DOHH2 (cell line): ENCODE results near the gene RPRD1A.

Source experiments
- H3F3A ChIP-seq: fragments of 200-600 bp; sonication (generic), shearing (Covaris generic); 2 replicates; pipeline ENCODE4 v1.6.0; 2016; ENCODE audit warnings: antibody characterized with exemption, mild to moderate bottlenecking; ENCODE audit not compliant: control insufficient read depth, insufficient read depth
- H3K27ac ChIP-seq: fragments of 200-600 bp; sonication (generic); 2 replicates; pipeline ENCODE4 v1.5.1; 2014; ENCODE audit warnings: low read depth, mild to moderate bottlenecking, low read length, moderate library complexity
- H3K27me3 ChIP-seq: fragments of 200-600 bp; sonication (generic); 2 replicates; pipeline ENCODE4 v1.6.1; 2014; ENCODE audit warnings: mild to moderate bottlenecking, low read length, mixed read lengths; ENCODE audit not compliant: control insufficient read depth
- H3K36me3 ChIP-seq: fragments of 200-600 bp; sonication (generic); 2 replicates; pipeline ENCODE4 v1.6.1; 2014; ENCODE audit warnings: mild to moderate bottlenecking, low read length, moderate library complexity, mixed read lengths; ENCODE audit not compliant: control insufficient read depth
- H3K4me1 ChIP-seq: fragments of 200-600 bp; sonication (generic); 2 replicates; pipeline ENCODE4 v1.6.1; 2014; ENCODE audit warnings: mild to moderate bottlenecking, low read length, mixed read lengths; ENCODE audit not compliant: control insufficient read depth
- H3K4me2 ChIP-seq: fragments of 200-600 bp; sonication (generic); 2 replicates; pipeline ENCODE4 v1.6.0; 2014; ENCODE audit warnings: mild to moderate bottlenecking, low read length, moderate library complexity
- H3K4me3 ChIP-seq: fragments of 200-600 bp; sonication (generic); 2 replicates; pipeline ENCODE4 v1.5.1; 2014; ENCODE audit warnings: mild to moderate bottlenecking, low read length, mixed read lengths
- H3K79me2 ChIP-seq: fragments of 200-600 bp; sonication (generic); 2 replicates; pipeline ENCODE4 v1.6.1; 2014; ENCODE audit warnings: mild to moderate bottlenecking, low read length, mixed read lengths; ENCODE audit not compliant: control insufficient read depth
- H3K9me2 ChIP-seq: fragments of 200-600 bp; sonication (generic); replicated peaks from 2 replicates; pipeline ENCODE4 v1.6.1; 2014; ENCODE audit warnings: mild to moderate bottlenecking, low read length, mixed read lengths; ENCODE audit not compliant: control insufficient read depth
- H3K9me3 ChIP-seq: fragments of 200-600 bp; sonication (generic); 2 replicates; pipeline ENCODE4 v1.6.1; 2014; ENCODE audit warnings: antibody characterized with exemption, low read length, mixed read lengths; ENCODE audit not compliant: control insufficient read depth, insufficient read depth
- H4K20me1 ChIP-seq: fragments of 200-600 bp; sonication (generic); 2 replicates; pipeline ENCODE4 v1.6.0; 2014; ENCODE audit warnings: low read depth, mild to moderate bottlenecking, antibody characterized with exemption, low read length, moderate library complexity; ENCODE audit not compliant: control insufficient read depth, insufficient read depth
- EZH2phosphoT487 ChIP-seq: fragments of 200-600 bp; sonication (generic); IDR thresholded peaks from 2 replicates; pipeline ENCODE4 v1.6.1; 2017; ENCODE audit warnings: borderline replicate concordance, mild to moderate bottlenecking, antibody characterized with exemption, low read length, moderate library complexity, mixed read lengths
- TF ChIP-seq, protein P1 (sequence below): fragments of 200-600 bp; sonication (generic); IDR thresholded peaks from one replicate; pipeline ENCODE4 v1.5.1; 2014; ENCODE audit warnings: antibody characterized with exemption, mild to moderate bottlenecking, low read depth, low read length; ENCODE audit not compliant: poor library complexity, severe bottlenecking

The RPRD1A gene

DNA sequence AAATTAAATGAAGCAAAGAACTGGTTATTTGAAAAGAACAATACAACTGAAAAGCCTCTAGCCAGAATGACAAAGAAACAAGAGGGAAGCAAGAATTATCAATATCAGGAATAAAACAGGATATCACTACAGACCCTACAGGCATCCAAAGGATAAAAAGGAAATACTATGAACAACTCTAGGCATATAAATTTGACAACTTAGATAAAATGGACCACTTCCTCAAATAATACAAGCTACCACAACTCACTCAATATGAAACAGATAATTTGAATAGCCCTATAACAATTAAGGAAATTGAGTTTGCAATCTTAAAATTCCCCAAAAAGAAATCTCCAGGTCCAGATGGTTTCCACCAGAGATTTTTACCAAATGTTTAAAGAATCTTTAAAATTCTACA, 19.8 kb downstream of the RPRD1A start:
- TF ChIP-seq, protein P1, sequence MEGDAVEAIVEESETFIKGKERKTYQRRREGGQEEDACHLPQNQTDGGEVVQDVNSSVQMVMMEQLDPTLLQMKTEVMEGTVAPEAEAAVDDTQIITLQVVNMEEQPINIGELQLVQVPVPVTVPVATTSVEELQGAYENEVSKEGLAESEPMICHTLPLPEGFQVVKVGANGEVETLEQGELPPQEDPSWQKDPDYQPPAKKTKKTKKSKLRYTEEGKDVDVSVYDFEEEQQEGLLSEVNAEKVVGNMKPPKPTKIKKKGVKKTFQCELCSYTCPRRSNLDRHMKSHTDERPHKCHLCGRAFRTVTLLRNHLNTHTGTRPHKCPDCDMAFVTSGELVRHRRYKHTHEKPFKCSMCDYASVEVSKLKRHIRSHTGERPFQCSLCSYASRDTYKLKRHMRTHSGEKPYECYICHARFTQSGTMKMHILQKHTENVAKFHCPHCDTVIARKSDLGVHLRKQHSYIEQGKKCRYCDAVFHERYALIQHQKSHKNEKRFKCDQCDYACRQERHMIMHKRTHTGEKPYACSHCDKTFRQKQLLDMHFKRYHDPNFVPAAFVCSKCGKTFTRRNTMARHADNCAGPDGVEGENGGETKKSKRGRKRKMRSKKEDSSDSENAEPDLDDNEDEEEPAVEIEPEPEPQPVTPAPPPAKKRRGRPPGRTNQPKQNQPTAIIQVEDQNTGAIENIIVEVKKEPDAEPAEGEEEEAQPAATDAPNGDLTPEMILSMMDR, result no peak
- no peak for TF ChIP-seq EZH2phosphoT487
- Histone ChIP-seq H3K79me2 (peaks cover 100% of the 10 kb centered on the region), H3K36me3 (peaks cover 19% of the 10 kb centered on the region; the same call in 1 of the 2 replicates), H3K27ac (peak overlapping the region; percentile 16), H3K4me1 (peaks cover 36% of the 10 kb centered on the region), H3K4me2 (peak overlapping the region; percentile 32), H3K4me3 (0 out of 2 replicates have a peak overlapping the region, but pooled peaks have one; percentile 12), H3F3A (no peaks in the 10 kb centered on the region), H3K9me3 (no peaks in the 10 kb centered on the region), H3K27me3 (no peaks in the 10 kb centered on the region), H3K9me2 (no peaks in the 10 kb centered on the region), H4K20me1 (peaks cover 6% of the 10 kb centered on the region; the same call in 1 of the 2 replicates)

DNA sequence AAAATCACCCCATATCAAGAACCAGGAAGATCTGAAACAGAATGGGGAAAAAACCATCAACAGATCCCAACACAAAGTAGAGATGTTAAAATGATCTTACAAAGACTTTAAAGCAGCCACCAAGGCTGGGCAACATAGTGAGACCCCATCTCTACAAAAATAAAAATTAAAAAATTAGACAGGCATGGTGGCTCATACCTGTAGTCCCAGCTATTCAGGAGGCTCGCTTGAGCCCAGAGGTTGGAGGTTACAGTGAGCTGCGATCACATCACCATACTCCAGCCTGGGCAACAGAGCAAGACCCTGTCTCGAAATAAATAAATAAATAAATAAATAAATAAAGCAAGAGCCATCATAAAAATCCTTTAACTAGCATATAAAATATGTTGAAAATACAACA, 20.5 kb downstream of the RPRD1A start:
- Histone ChIP-seq H3K27me3 (no peaks in the 10 kb centered on the region), H3K79me2 (peaks cover 100% of the 10 kb centered on the region), H4K20me1 (0 out of 2 replicates have a peak, but pooled peaks cover 6% of the 10 kb centered on the region), H3K27ac (no peak overlapping the region), H3K36me3 (peaks cover 20% of the 10 kb centered on the region), H3K9me3 (no peaks in the 10 kb centered on the region), H3K4me2 (no peak overlapping the region), H3F3A (no peaks in the 10 kb centered on the region), H3K9me2 (no peaks in the 10 kb centered on the region), H3K4me3 (no peak overlapping the region), H3K4me1 (peaks cover 42% of the 10 kb centered on the region)
- TF ChIP-seq EZH2phosphoT487, result no peak
- TF ChIP-seq, protein P1, result no peak

DNA sequence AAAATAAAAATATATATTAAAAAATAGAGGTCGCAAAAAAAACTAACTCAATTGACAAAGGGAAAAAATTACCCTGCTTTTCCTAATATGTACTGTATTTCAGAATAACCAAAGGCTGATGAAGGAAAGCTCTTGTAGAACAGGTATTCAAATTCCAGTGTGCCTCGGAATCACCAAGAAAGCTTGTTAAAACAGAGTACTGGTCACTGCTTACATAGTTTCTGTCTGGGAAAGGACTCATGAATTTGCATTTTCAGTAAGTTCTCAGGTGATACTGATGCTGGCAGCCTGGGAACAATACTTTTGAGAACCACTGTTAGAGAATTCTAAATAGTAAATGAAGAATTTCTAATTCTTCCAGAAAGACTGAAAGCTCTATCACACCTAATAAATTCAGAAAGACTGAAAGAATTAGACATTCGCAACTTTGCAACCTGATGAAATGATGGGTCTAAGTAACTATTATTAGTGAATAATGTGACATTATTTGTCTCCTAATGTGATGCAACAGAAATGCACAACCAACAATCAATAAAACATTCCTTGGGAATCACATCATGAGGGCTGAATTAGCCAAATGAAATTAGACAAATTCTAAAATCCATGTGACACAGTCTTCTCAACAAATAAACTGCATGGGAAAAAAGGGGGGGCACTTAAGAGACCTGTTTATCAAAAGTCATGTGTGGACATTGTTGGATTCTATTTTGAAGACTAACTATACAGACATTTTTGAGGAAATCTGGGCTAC, 21.9 kb downstream of the RPRD1A start:
- no peak overlapping the region for H3K27ac ChIP-seq
- no peak for TF ChIP-seq EZH2phosphoT487
- TF ChIP-seq, protein P1, result no peak

More for the DNA sequence above, 21.9 kb downstream of the RPRD1A start:
- Histone ChIP-seq H3K27me3 (no peaks in the 10 kb centered on the region), H3K9me3 (peaks cover 4% of the 10 kb centered on the region; the same call in 1 of the 2 replicates), H3F3A (no peaks in the 10 kb centered on the region), H3K79me2 (peaks cover 100% of the 10 kb centered on the region), H3K4me2 (no peak overlapping the region), H3K4me1 (peaks cover 48% of the 10 kb centered on the region), H3K9me2 (no peaks in the 10 kb centered on the region), H3K36me3 (peaks cover 31% of the 10 kb centered on the region), H4K20me1 (0 out of 2 replicates have a peak, but pooled peaks cover 6% of the 10 kb centered on the region), H3K4me3 (no peak overlapping the region)
